Sigmoid colon (tissue), 4 donors: ENCODE measurements around the gene RBM10.
A peak's percentile ranks its signal among the peaks of the same experiment; 100 is the strongest.

Source experiments
- EP300 ChIP-seq, 4 donors: sonication (generic); formaldehyde crosslinking; IDR thresholded peaks; one replicate each; pipeline ENCODE4 v1.6.1; 2017; ENCODE audit warnings: antibody characterized with exemption in 4 of 4
- POLR2A ChIP-seq, 2 donors: fragments of 450-650 bp; IDR thresholded peaks; one replicate each; pipeline ENCODE4 v1.6.1; 2016; ENCODE audit warnings: antibody characterized with exemption in 2 of 2, mild to moderate bottlenecking in 2 of 2, moderate library complexity in 2 of 2
- POLR2AphosphoS5 ChIP-seq, 4 donors: sonication (generic); formaldehyde crosslinking; IDR thresholded peaks; one replicate each; pipeline ENCODE4 v1.6.1; 2017; ENCODE audit warnings: antibody characterized with exemption in 4 of 4
- TF ChIP-seq, protein P1 (sequence below), 4 experiments: fragments of 450-650 bp in 3 of 4; fragments of 200-600 bp in 1 of 4; IDR thresholded peaks; one replicate each; pipeline ENCODE4 v1.5.1; 2016 to 2019; ENCODE audit warnings: antibody characterized with exemption in 4 of 4, mild to moderate bottlenecking in 3 of 4, moderate library complexity in 2 of 4

- TF ChIP-seq POLR2A (IDR thresholded peaks at IDR 0.05): no peak
- TF ChIP-seq EP300 (IDR thresholded peaks at IDR 0.05): peak in 1 of 4 donors; percentile 81
- TF ChIP-seq, protein P1, sequence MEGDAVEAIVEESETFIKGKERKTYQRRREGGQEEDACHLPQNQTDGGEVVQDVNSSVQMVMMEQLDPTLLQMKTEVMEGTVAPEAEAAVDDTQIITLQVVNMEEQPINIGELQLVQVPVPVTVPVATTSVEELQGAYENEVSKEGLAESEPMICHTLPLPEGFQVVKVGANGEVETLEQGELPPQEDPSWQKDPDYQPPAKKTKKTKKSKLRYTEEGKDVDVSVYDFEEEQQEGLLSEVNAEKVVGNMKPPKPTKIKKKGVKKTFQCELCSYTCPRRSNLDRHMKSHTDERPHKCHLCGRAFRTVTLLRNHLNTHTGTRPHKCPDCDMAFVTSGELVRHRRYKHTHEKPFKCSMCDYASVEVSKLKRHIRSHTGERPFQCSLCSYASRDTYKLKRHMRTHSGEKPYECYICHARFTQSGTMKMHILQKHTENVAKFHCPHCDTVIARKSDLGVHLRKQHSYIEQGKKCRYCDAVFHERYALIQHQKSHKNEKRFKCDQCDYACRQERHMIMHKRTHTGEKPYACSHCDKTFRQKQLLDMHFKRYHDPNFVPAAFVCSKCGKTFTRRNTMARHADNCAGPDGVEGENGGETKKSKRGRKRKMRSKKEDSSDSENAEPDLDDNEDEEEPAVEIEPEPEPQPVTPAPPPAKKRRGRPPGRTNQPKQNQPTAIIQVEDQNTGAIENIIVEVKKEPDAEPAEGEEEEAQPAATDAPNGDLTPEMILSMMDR (IDR thresholded peaks at IDR 0.05): no peak
- TF ChIP-seq POLR2AphosphoS5 (IDR thresholded peaks at IDR 0.05): peak in 3 of 4 donors; percentile 69 to 85 (median 70)
Observed at GRCh38 chrX:47233333-47234113, 88.5 kb downstream of the RBM10 start.
